GM23338 (cell line): ENCODE data around the gene NR2C2. TPM values are rescaled to one million over a fixed set of nuclear protein-coding genes. Genes with fewer than 3 reads are reported as not detected.
A peak's percentile ranks its signal among the peaks of the same experiment; 100 is the strongest.

Source experiments
- ATAC-seq: fragments of 200-7000 bp; cut with Tn5 transposase; 3 replicates; pipeline ENCODE4 v1.9.1; 2020
- DNase-seq: peaks from one replicate; pipeline ENCODE4 v3.0.0-alpha.2; 2015; ENCODE audit warnings: low spot score
- H2AFZ ChIP-seq: fragments of 200-600 bp; sonication (generic); 2 replicates; pipeline ENCODE4 v1.8.0; 2016; ENCODE audit warnings: antibody characterized with exemption, mild to moderate bottlenecking, moderate library complexity
- H3F3A ChIP-seq: fragments of 200-600 bp; sonication (generic); replicated peaks from 2 replicates; pipeline ENCODE4 v1.8.0; 2017; ENCODE audit warnings: antibody characterized with exemption, mixed run types, low read depth
- H3K27ac ChIP-seq: fragments of 200-600 bp; sonication (generic); 2 replicates; pipeline ENCODE4 v1.6.1; 2016; ENCODE audit warnings: low read depth
- H3K27me3 ChIP-seq: fragments of 200-600 bp; sonication (generic); 2 replicates; pipeline ENCODE4 v1.8.0; 2016; ENCODE audit warnings: mild to moderate bottlenecking, mixed run types, moderate library complexity; ENCODE audit not compliant: insufficient read depth
- H3K36me3 ChIP-seq: fragments of 200-600 bp; sonication (generic); 2 replicates; pipeline ENCODE4 v1.8.0; 2016; ENCODE audit warnings: mild to moderate bottlenecking; ENCODE audit not compliant: insufficient read depth
- H3K4me1 ChIP-seq: fragments of 200-600 bp; sonication (generic); 2 replicates; pipeline ENCODE4 v1.8.0; 2016; ENCODE audit warnings: mild to moderate bottlenecking, moderate library complexity; ENCODE audit not compliant: insufficient read depth
- H3K4me2 ChIP-seq: fragments of 200-600 bp; sonication (generic); 2 replicates; pipeline ENCODE4 v1.7.1; 2017; ENCODE audit warnings: mixed run types
- H3K4me3 ChIP-seq: fragments of 200-600 bp; sonication (generic); 2 replicates; pipeline ENCODE4 v1.6.1; 2016; ENCODE audit warnings: mixed run types
- H3K79me2 ChIP-seq: fragments of 200-600 bp; sonication (generic); replicated peaks from 2 replicates; pipeline ENCODE4 v1.8.0; 2017; ENCODE audit warnings: mild to moderate bottlenecking; ENCODE audit not compliant: insufficient read depth
- H3K9me2 ChIP-seq: fragments of 200-600 bp; sonication (generic); 2 replicates; pipeline ENCODE4 v1.8.0; 2017; ENCODE audit not compliant: insufficient read depth
- H4K20me1 ChIP-seq: fragments of 200-600 bp; sonication (generic); replicated peaks from 2 replicates; pipeline ENCODE4 v1.8.0; 2017; ENCODE audit warnings: mild to moderate bottlenecking; ENCODE audit not compliant: insufficient read depth
- H3K27ac Mint-ChIP-seq: 2 replicates; pipeline ENCODE4 v1.8.0; 2020; ENCODE audit warnings: inconsistent platforms, mild to moderate bottlenecking, moderate library complexity, mixed read lengths
- H3K27me3 Mint-ChIP-seq: 3 replicates; pipeline ENCODE4 v1.8.0; 2022; ENCODE audit warnings: low read depth, mild to moderate bottlenecking, moderate library complexity, mixed read lengths, inconsistent platforms; ENCODE audit not compliant: insufficient read depth, poor library complexity
- H3K36me3 Mint-ChIP-seq: 3 replicates; pipeline ENCODE4 v1.8.0; 2021; ENCODE audit warnings: low read depth, mild to moderate bottlenecking, inconsistent platforms, moderate library complexity, mixed read lengths
- H3K4me1 Mint-ChIP-seq: 3 replicates; pipeline ENCODE4 v1.8.0; 2020; ENCODE audit warnings: mild to moderate bottlenecking, inconsistent platforms, mixed read lengths
- H3K4me3 Mint-ChIP-seq: 3 replicates; pipeline ENCODE4 v1.8.0; 2021; ENCODE audit warnings: moderate library complexity, mild to moderate bottlenecking, inconsistent platforms, mixed read lengths
- H3K9me3 Mint-ChIP-seq: 3 replicates; pipeline ENCODE4 v1.8.0; 2020; ENCODE audit warnings: moderate library complexity, mild to moderate bottlenecking, inconsistent platforms, mixed read lengths
- CREB1 ChIP-seq: fragments of 250-450 bp; sonication (Bioruptor Pico); IDR thresholded peaks from 2 replicates; pipeline ENCODE4 v1.5.0; 2020; ENCODE audit warnings: low read depth, mild to moderate bottlenecking, moderate library complexity
- EZH2phosphoT487 ChIP-seq: fragments of 200-600 bp; sonication (generic); IDR thresholded peaks from one replicate; pipeline ENCODE4 v1.8.1; 2018; ENCODE audit warnings: antibody characterized with exemption; ENCODE audit not compliant: unreplicated experiment
- NANOG ChIP-seq: IDR thresholded peaks from 2 replicates; pipeline ENCODE4 v1.6.1; 2016; ENCODE audit warnings: antibody characterized with exemption, borderline replicate concordance
- ZNF114 ChIP-seq: fragments of 250-450 bp; sonication (Bioruptor Pico); IDR thresholded peaks from 2 replicates; pipeline ENCODE4 v1.5.0; 2020; ENCODE audit warnings: mild to moderate bottlenecking, moderate library complexity
- ZNF331 ChIP-seq: fragments of 250-450 bp; sonication (Bioruptor Pico); IDR thresholded peaks from 2 replicates; pipeline ENCODE4 v1.5.0; 2020; ENCODE audit warnings: low read depth, mild to moderate bottlenecking, moderate library complexity
- polyA plus RNA-seq: library from polyadenylated mRNA; unstranded; fragments of >200 nt; fragmentation: Nextera tagmentation; extraction: Ambion mirVana; gene quantifications from 2 replicates; pipeline ENCODE4 v1.2.1, GENCODE V29; 2016
- total RNA-seq: library from RNA; depleted of rRNA; stranded (reverse); fragments of >200 nt; shearing (Covaris generic); gene quantifications from 2 replicates; pipeline ENCODE4 v1.2.3, GENCODE V29; 2014
- TF ChIP-seq, protein P1 (sequence below), 2 experiments: fragments of 200-600 bp in 1 of 2; sonication (generic) in 1 of 2; conservative IDR thresholded peaks; 2 replicates each; pipeline versions ENCODE4 v1.5.1 to v1.6.1; 2016 to 2017; ENCODE audit warnings: antibody characterized with exemption in 2 of 2, low read depth in 2 of 2, mild to moderate bottlenecking in 2 of 2, moderate library complexity in 1 of 2
- TF ChIP-seq, protein P2 (sequence below): IDR thresholded peaks from 2 replicates; pipeline ENCODE4 v1.6.1; 2016; ENCODE audit warnings: antibody characterized with exemption

NR2C2 gene
- total and polyA plus RNA-seq, 2 experiments from 2014 or later: 12.0 to 57.2 TPM

DNA sequence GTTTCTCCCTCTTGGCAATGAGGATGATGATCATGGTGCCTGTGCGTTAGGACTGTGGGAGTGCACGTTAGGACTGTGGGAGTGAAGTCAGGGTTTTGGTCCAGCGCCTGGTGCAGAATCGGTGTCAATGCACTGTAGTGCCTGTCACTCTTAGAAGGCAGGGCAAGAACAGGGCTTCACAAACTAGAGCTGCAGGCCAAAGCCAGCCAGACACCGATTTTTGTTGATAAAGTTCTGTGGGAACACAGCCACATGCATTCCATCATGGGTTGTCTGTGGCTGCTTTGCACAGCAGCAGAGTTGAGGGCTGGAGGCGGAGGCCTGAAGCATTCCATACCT lies 32.6 kb upstream of the NR2C2 start (continued):
- TF ChIP-seq, protein P1, sequence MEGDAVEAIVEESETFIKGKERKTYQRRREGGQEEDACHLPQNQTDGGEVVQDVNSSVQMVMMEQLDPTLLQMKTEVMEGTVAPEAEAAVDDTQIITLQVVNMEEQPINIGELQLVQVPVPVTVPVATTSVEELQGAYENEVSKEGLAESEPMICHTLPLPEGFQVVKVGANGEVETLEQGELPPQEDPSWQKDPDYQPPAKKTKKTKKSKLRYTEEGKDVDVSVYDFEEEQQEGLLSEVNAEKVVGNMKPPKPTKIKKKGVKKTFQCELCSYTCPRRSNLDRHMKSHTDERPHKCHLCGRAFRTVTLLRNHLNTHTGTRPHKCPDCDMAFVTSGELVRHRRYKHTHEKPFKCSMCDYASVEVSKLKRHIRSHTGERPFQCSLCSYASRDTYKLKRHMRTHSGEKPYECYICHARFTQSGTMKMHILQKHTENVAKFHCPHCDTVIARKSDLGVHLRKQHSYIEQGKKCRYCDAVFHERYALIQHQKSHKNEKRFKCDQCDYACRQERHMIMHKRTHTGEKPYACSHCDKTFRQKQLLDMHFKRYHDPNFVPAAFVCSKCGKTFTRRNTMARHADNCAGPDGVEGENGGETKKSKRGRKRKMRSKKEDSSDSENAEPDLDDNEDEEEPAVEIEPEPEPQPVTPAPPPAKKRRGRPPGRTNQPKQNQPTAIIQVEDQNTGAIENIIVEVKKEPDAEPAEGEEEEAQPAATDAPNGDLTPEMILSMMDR (conservative IDR thresholded peaks at IDR 0.05; ENCODE audit: low read depth in 2 of 2): no peak
- TF ChIP-seq, protein P2, sequence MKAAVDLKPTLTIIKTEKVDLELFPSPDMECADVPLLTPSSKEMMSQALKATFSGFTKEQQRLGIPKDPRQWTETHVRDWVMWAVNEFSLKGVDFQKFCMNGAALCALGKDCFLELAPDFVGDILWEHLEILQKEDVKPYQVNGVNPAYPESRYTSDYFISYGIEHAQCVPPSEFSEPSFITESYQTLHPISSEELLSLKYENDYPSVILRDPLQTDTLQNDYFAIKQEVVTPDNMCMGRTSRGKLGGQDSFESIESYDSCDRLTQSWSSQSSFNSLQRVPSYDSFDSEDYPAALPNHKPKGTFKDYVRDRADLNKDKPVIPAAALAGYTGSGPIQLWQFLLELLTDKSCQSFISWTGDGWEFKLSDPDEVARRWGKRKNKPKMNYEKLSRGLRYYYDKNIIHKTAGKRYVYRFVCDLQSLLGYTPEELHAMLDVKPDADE: no peak
- TF ChIP-seq EZH2phosphoT487: no peak
- TF ChIP-seq ZNF331 (CRISPR knock-in tag): no peak
- TF ChIP-seq NANOG: no peak

DNA sequence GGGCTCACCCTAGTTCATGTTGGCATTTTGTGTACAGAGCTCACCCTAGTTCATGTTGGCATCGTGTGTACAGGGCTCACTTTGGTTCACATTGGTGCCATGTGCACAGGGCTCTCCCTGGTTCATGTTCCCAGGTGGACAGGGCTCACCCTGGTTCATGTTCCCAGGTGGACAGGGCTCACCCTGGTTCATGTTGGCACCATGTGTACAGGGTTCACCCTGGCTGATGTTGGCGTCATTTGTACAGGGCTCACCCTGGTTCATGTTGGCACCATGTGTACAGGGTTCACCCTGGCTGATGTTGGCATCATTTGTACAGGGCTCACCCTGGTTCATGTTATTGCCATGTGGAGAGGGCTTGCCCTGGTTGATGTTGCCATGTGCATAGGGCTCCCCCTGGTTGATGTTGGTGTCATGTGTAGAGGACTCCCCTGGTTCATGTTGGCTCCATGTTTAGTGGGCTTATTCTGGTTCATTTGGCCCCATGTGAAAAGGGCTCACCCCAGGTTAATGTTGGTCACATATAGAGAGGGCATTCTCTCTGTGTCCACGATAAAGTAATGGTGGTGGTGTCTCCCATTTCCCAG lies 31.7 kb upstream of the NR2C2 start:
- Histone ChIP-seq H3K4me1 (no peaks in the 10 kb centered on the region), H3K4me2 (no peak overlapping the region), H2AFZ (no peak overlapping the region), H3K79me2 (no peaks in the 10 kb centered on the region), H3K9me2 (no peaks in the 10 kb centered on the region), H3K4me3 (no peak overlapping the region), H3F3A (no peaks in the 10 kb centered on the region), H3K36me3 (no peaks in the 10 kb centered on the region), H3K27me3 (no peaks in the 10 kb centered on the region), H3K27ac (no peak overlapping the region), H4K20me1 (no peaks in the 10 kb centered on the region)
- no peaks in the 10 kb centered on the region for H3K36me3 Mint-ChIP-seq
- H3K27me3 Mint-ChIP-seq: peaks cover 11% of the 10 kb centered on the region
- DNase-seq (no peak), ATAC-seq (no peak; the same call in 2 of the 3 replicates)
- H3K27ac Mint-ChIP-seq: no peak overlapping the region
- no peaks in the 10 kb centered on the region for H3K9me3 Mint-ChIP-seq
- peaks cover 7% of the 10 kb centered on the region; the same call in 2 of the 3 replicates for H3K4me1 Mint-ChIP-seq
- H3K4me3 Mint-ChIP-seq: no peak overlapping the region
- TF ChIP-seq CREB1 (CRISPR knock-in tag) (no peak), ZNF114 (CRISPR knock-in tag) (no peak)
- TF ChIP-seq, protein P2: no peak
- TF ChIP-seq, protein P1 (conservative IDR thresholded peaks at IDR 0.05; ENCODE audit: low read depth in 2 of 2): peak; percentile 11 to 60; a peak in 2 of 4 replicates
